Activated CD4-positive, alpha-beta T cell treated with anti-CD3 and anti-CD28 coated beads, Interleukin-2, amount 50 U/mL, for 4 hours (primary cell): ENCODE measurements around the gene B9D1.

ENCODE experiments used
- DNase-seq, 2 experiments: peaks; one replicate each; pipeline ENCODE4 v3.0.0-alpha.2; 2020

B9D1 gene

GRCh38 chr17:19315104-19315503 is 47.4 kb downstream of the B9D1 start:
- no peak for DNase-seq

GRCh38 chr17:19313746-19314651 is 48.5 kb downstream of the B9D1 start:
- no peak for DNase-seq

- DNase-seq, result no peak
Observed at GRCh38 chr17:19313066-19313745, 49.3 kb downstream of the B9D1 start.

- no peak for DNase-seq
Observed at GRCh38 chr17:19312406-19312805, 50.1 kb downstream of the B9D1 start.

GRCh38 chr17:19311421-19312215 is 50.9 kb downstream of the B9D1 start:
- no peak for DNase-seq

GRCh38 chr17:19311016-19311415 is 51.5 kb downstream of the B9D1 start:
- no peak for DNase-seq

GRCh38 chr17:19310151-19310550 is 52.4 kb downstream of the B9D1 start:
- no peak for DNase-seq

- DNase-seq, result no peak
Observed at GRCh38 chr17:19309701-19310100, 52.8 kb downstream of the B9D1 start.

- no peak for DNase-seq
Observed at GRCh38 chr17:19308398-19308797, 54.1 kb downstream of the B9D1 start.

- no peak for DNase-seq
Observed at GRCh38 chr17:19307521-19307920, 55.0 kb downstream of the B9D1 start.

- no peak for DNase-seq
Observed at GRCh38 chr17:19306160-19307111, 56.1 kb downstream of the B9D1 start.

- no peak for DNase-seq
Observed at GRCh38 chr17:19305761-19306159, 56.8 kb downstream of the B9D1 start.

- no peak for DNase-seq
Observed at GRCh38 chr17:19305256-19305655, 57.3 kb downstream of the B9D1 start.

GRCh38 chr17:19304751-19305150 is 57.8 kb downstream of the B9D1 start:
- DNase-seq, result no peak

GRCh38 chr17:19304209-19304608 is 58.3 kb downstream of the B9D1 start:
- DNase-seq, result no peak

GRCh38 chr17:19303367-19303776 is 59.2 kb downstream of the B9D1 start:
- DNase-seq, result no peak

GRCh38 chr17:19302791-19303331 is 59.7 kb downstream of the B9D1 start:
- DNase-seq, result no peak

GRCh38 chr17:19301973-19302372 is 60.5 kb downstream of the B9D1 start:
- no peak for DNase-seq

- DNase-seq, result no peak
Observed at GRCh38 chr17:19301274-19301951, 61.1 kb downstream of the B9D1 start.

- no peak for DNase-seq
Observed at GRCh38 chr17:19299866-19300265, 62.7 kb downstream of the B9D1 start.

GRCh38 chr17:19299214-19299747 is 63.2 kb downstream of the B9D1 start:
- no peak for DNase-seq
